HepG2 (cell line): ENCODE measurements around the gene CCSER1. TPM values are rescaled to one million over a fixed set of nuclear protein-coding genes. Genes with fewer than 3 reads are reported as not detected.

Experiments used
- ATAC-seq: fragments of 200-7000 bp; cut with Tn5 transposase; 3 replicates; pipeline ENCODE4 v1.9.1; 2020; ENCODE audit warnings: mild to moderate bottlenecking, moderate library complexity
- BruUV-seq: library from RNA; stranded (reverse); fragments of 400-500 nt; replicated peaks from 2 replicates; lab custom pipeline; 2021; lab: Mats Ljungman, UMichigan
- CTCF ChIA-PET: fragments of 300-600 bp; formaldehyde crosslinking; extraction: SDS; loops from one replicate; lab custom pipeline; 2021; ENCODE audit warnings: low total read pairs, inconsistent platforms, low intra/inter-chr PET ratio; lab: Yijun Ruan, JAX
- POLR2A ChIA-PET: fragments of 350-600 bp; sonication (Branson Sonifier 250); formaldehyde crosslinking; loops from one replicate; lab custom pipeline; 2020; ENCODE audit warnings: antibody characterized with exemption, inconsistent platforms; lab: Yijun Ruan, JAX
- DNase-seq: peaks from one replicate; pipeline ENCODE4 v3.0.0-alpha.2; 2015; ENCODE audit warnings: low spot score
- FAIRE-seq: peaks from 3 replicates; lab custom pipeline; 2011; peaks lifted over from hg19 to GRCh38; lab: Jason Lieb, UNC
- H2AFZ ChIP-seq: one replicate; pipeline ENCODE4 v1.6.1; 2011; ENCODE audit warnings: low read length, inconsistent platforms
- H3K27ac ChIP-seq: fragments of 300-600 bp; 3 replicates; pipeline ENCODE4 v1.8.0; 2011; ENCODE audit warnings: mixed run types, mild to moderate bottlenecking, mixed read lengths, low read length, inconsistent platforms; ENCODE audit not compliant: insufficient read depth; ENCODE audit errors: extremely low read length
- H3K27me3 ChIP-seq, 2 experiments: fragments of 200-600 bp in 1 of 2; 2 replicates in 1 of 2; 3 replicates in 1 of 2; pipeline versions ENCODE4 v1.6.0 to v1.8.0; 2011; ENCODE audit warnings: low read length in 2 of 2, mild to moderate bottlenecking in 2 of 2, moderate library complexity in 2 of 2, inconsistent platforms in 1 of 2; ENCODE audit not compliant: insufficient read depth in 2 of 2, control insufficient read depth in 1 of 2
- H3K36me3 ChIP-seq, 2 experiments: fragments of 200-600 bp in 1 of 2; replicated peaks in 1 of 2; 2 replicates in 1 of 2; 3 replicates in 1 of 2; pipeline versions ENCODE4 v1.5.1 to v1.8.0; 2011; ENCODE audit warnings: low read length in 2 of 2, inconsistent platforms in 1 of 2; ENCODE audit not compliant: insufficient read depth in 2 of 2, control insufficient read depth in 1 of 2
- H3K4me1 ChIP-seq: 2 replicates; pipeline ENCODE4 v1.5.1; 2012; ENCODE audit warnings: low read length, inconsistent platforms; ENCODE audit not compliant: insufficient read depth
- H3K4me2 ChIP-seq: 2 replicates; pipeline ENCODE4 v1.6.0; 2011; ENCODE audit warnings: low read depth, low read length, inconsistent platforms
- H3K4me3 ChIP-seq, 3 experiments: fragments of 200-600 bp in 1 of 3; sonication (generic), shearing (Covaris generic) in 1 of 3; replicated peaks in 1 of 3; 2 replicates each; pipeline ENCODE4 v1.5.1; 2011 to 2016; ENCODE audit warnings: low read length in 3 of 3, inconsistent platforms in 2 of 3, low read depth in 2 of 3, mild to moderate bottlenecking in 2 of 3, control low read depth in 1 of 3, mixed read lengths in 1 of 3; ENCODE audit not compliant: insufficient read depth in 1 of 3
- H3K79me2 ChIP-seq: one replicate; pipeline ENCODE4 v1.6.1; 2011; ENCODE audit warnings: low read length, inconsistent platforms; ENCODE audit not compliant: insufficient read depth
- H3K9ac ChIP-seq: 2 replicates; pipeline ENCODE4 v1.6.0; 2011; ENCODE audit warnings: mild to moderate bottlenecking, low read depth, low read length, inconsistent platforms; ENCODE audit not compliant: insufficient read depth
- H3K9me3 ChIP-seq: 2 replicates; pipeline ENCODE4 v1.5.1; 2012; ENCODE audit warnings: mild to moderate bottlenecking, low read length
- H4K20me1 ChIP-seq: 2 replicates; pipeline ENCODE4 v1.6.0; 2011; ENCODE audit warnings: inconsistent platforms, mild to moderate bottlenecking, low read length, moderate library complexity; ENCODE audit not compliant: insufficient read depth
- CREM ChIP-seq, 2 experiments: sonication (generic) in 1 of 2; formaldehyde crosslinking in 1 of 2; IDR thresholded peaks; 2 replicates each; pipeline versions ENCODE4 v1.4.0 to v1.6.1; 2016 to 2020; ENCODE audit warnings: antibody characterized with exemption in 1 of 2, mild to moderate bottlenecking in 1 of 2, missing genetic modification reagents in 1 of 2
- DPF2 ChIP-seq: sonication (generic); formaldehyde crosslinking; IDR thresholded peaks from 2 replicates; pipeline ENCODE4 v1.4.0; 2020; ENCODE audit warnings: mild to moderate bottlenecking, low read depth, missing genetic modification reagents, borderline replicate concordance
- FOXK1 ChIP-seq: sonication (generic); formaldehyde crosslinking; IDR thresholded peaks from 2 replicates; pipeline ENCODE4 v1.4.0; 2020; ENCODE audit warnings: low read depth, missing genetic modification reagents, borderline replicate concordance
- ISL2 ChIP-seq: sonication (generic); formaldehyde crosslinking; IDR thresholded peaks from 2 replicates; pipeline ENCODE4 v1.5.0; 2020; ENCODE audit warnings: missing genetic modification reagents
- MYNN ChIP-seq: sonication (generic); formaldehyde crosslinking; IDR thresholded peaks from 2 replicates; pipeline ENCODE4 v1.4.0; 2020; ENCODE audit warnings: mild to moderate bottlenecking, low read depth, missing genetic modification reagents
- RAD51 ChIP-seq: fragments of 450-650 bp; IDR thresholded peaks from 2 replicates; pipeline ENCODE4 v1.6.1; 2016; ENCODE audit warnings: borderline replicate concordance
- TP53 ChIP-seq: sonication (generic); formaldehyde crosslinking; conservative IDR thresholded peaks from 2 replicates; pipeline ENCODE4 v1.4.0; 2020; ENCODE audit warnings: missing genetic modification reagents
- ZNF614 ChIP-seq: IDR thresholded peaks from 2 replicates; pipeline ENCODE4 v1.6.1; 2018; ENCODE audit warnings: missing biosample characterization, missing genetic modification reagents, inconsistent platforms, borderline replicate concordance
- ZNF615 ChIP-seq: sonication (generic); formaldehyde crosslinking; IDR thresholded peaks from 2 replicates; pipeline ENCODE4 v1.5.0; 2020; ENCODE audit warnings: mild to moderate bottlenecking, missing genetic modification reagents, borderline replicate concordance
- ZNF720 ChIP-seq: sonication (generic); formaldehyde crosslinking; IDR thresholded peaks from 2 replicates; pipeline ENCODE4 v1.4.0; 2020; ENCODE audit warnings: missing genetic modification reagents
- WGBS: methylation state at CpG from one replicate; pipeline ENCODE4 v1.1.6; 2017; ENCODE audit warnings: low lambda C conversion rate; 5-methylcytosine and 5-hydroxymethylcytosine counted together
- in situ Hi-C: cut with HindIII; loops from 2 replicates; pipeline ENCODE4 v1.10.0; 2017; ENCODE audit warnings: low pct_unique_long_range_greater_than_20kb; ENCODE audit not compliant: extremely low pct_ligation_motif_present
- intact Hi-C: fragments of 100-400 bp; cut with micrococcal nuclease; formaldehyde crosslinking; loops from one replicate; pipeline ENCODE4 v1.10.0; 2022; ENCODE audit not compliant: unreplicated experiment
- polyA plus RNA-seq, 8 experiments: library from polyadenylated mRNA; depleted of rRNA in 3 of 8; stranded (reverse) in 7 of 8; unstranded in 1 of 8; fragments of >200 nt; fragmentation: Illumina TruSeq in 4 of 8; extraction: Trizol in 4 of 8; gene quantifications; 2 replicates each; pipeline versions ENCODE4 v1.2.1 to v1.2.3, GENCODE V29; 2011 to 2016; ENCODE audit warnings: low read depth in 4 of 8, missing spikeins in 1 of 8, mixed read lengths in 1 of 8; ENCODE audit not compliant: insufficient read depth in 1 of 8
- total RNA-seq, 5 experiments: library from RNA; depleted of rRNA; stranded (reverse); fragments of >200 nt; fragmentation: Illumina TruSeq; extraction: Trizol; gene quantifications; 2 replicates each; pipeline ENCODE4 v1.2.3, GENCODE V29; 2016; ENCODE audit warnings: low read depth in 1 of 5
- TF ChIP-seq, protein P1 (sequence below): sonication (generic); formaldehyde crosslinking; conservative IDR thresholded peaks from 2 replicates; pipeline ENCODE4 v1.4.0; 2020; ENCODE audit warnings: missing genetic modification reagents

Gene CCSER1
- total and polyA plus RNA-seq, 2 of the 13 experiments (the other 11 are each of a cell fraction or from before 2014, with no cell fraction given): not detected

DNA sequence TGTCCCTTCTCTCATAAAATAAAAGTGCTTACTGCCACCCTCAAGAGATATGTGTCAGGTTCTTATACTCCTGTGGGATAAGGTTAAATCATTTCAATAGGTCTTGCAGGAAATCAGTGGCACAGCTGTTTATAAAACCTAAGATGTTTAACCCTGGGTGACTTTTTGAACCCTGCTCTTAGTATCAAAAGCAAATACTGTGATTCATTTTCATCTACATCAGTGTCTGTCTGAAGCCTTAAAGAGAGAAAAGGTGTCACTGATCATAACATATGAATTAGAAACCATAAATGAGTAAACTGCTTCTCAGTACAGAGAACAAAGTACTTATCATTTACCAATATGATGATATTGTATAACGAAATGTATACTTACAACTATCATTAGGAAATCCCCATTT is 59.0 kb downstream of the CCSER1 start:
- no TSS peak for BruUV-seq
- FAIRE-seq: no peak
- H3K4me2 ChIP-seq: no peak overlapping the region

DNA sequence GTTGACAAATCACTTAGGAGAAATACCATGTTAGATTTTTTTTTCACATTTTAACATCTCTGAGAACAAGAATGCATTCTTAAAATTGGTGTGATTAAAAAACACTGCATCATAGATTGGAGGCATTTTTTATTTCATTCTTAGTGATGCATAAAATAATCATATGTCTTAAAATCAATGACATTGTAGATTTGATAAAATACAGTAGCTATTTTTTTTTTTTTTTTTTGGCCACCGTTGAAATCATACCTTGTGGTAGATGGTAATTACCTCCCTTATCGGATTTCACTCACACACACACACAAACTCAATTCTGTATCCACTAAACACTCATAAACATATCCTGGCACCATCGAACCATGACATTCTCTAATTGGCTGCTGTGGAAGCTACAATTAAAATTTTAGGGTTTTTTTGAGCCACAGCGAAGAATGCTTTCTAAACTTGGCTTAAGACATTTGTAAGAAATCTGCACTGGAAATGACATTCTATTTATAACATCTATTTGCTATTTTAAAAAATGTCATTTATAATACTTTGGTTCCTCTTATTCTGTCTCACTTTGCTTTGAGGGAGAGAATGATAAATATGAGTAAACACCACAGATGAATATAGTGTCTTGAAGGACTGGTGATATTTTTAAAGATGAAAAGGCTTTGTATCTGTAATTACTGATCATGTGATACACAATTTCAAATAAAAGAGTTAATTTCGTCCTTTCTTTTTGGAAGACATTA is 60.1 kb downstream of the CCSER1 start:
- ATAC-seq: no peak
- TF ChIP-seq TP53: no peak
- no peak for TF ChIP-seq CREM (IDR thresholded peaks at IDR 0.05)
- TF ChIP-seq CREM (CRISPR knock-in tag; IDR thresholded peaks at IDR 0.05): no peak
- no peak for TF ChIP-seq ISL2
- no peak for TF ChIP-seq RAD51
- no peak for TF ChIP-seq ZNF614
- TF ChIP-seq MYNN: no peak
- TF ChIP-seq DPF2: no peak
- TF ChIP-seq ZNF615 (CRISPR knock-in tag): no peak
- no peak for TF ChIP-seq ZNF720

More for the DNA sequence above, 59.0 kb downstream of the CCSER1 start:
- Histone ChIP-seq H3K4me3 (no peak overlapping the region), H3K9ac (no peak overlapping the region), H3K36me3 (no peaks in the 10 kb centered on the region), H3K27me3 (no peaks in the 10 kb centered on the region), H3K4me1 (no peaks in the 10 kb centered on the region), H3K79me2 (no peaks in the 10 kb centered on the region), H4K20me1 (no peaks in the 10 kb centered on the region), H2AFZ (no peak overlapping the region), H3K9me3 (no peaks in the 10 kb centered on the region), H3K27ac (no peak overlapping the region)
- CTCF ChIA-PET: no interaction called here
- no peak for DNase-seq
- in situ Hi-C loops: no loop called here
- TF ChIP-seq, protein P1, sequence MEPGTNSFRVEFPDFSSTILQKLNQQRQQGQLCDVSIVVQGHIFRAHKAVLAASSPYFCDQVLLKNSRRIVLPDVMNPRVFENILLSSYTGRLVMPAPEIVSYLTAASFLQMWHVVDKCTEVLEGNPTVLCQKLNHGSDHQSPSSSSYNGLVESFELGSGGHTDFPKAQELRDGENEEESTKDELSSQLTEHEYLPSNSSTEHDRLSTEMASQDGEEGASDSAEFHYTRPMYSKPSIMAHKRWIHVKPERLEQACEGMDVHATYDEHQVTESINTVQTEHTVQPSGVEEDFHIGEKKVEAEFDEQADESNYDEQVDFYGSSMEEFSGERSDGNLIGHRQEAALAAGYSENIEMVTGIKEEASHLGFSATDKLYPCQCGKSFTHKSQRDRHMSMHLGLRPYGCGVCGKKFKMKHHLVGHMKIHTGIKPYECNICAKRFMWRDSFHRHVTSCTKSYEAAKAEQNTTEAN (CRISPR knock-in tag): no peak
- no peak for TF ChIP-seq FOXK1
- WGBS: 0% methylated on average over 1 of the region's 1 CpG
- ATAC-seq: no peak
- POLR2A ChIA-PET: no interaction called here
- intact Hi-C loops: no loop called here

More for the DNA sequence above, 60.1 kb downstream of the CCSER1 start:
- ChIA-PET POLR2A (no interaction called here), CTCF (no interaction called here)
- no peak for DNase-seq
- H3K36me3 ChIP-seq: no peaks in the 10 kb centered on the region
- H2AFZ ChIP-seq: no peak overlapping the region
- H3K79me2 ChIP-seq: no peaks in the 10 kb centered on the region
- no peaks in the 10 kb centered on the region for H3K9me3 ChIP-seq
- no peaks in the 10 kb centered on the region for H4K20me1 ChIP-seq
- WGBS: 2% methylated on average over 5 of the region's 5 CpGs
- no peak overlapping the region for H3K4me2 ChIP-seq
- intact Hi-C loops (no loop called here), in situ Hi-C loops (no loop called here)
- no peak overlapping the region for H3K4me3 ChIP-seq
- no peaks in the 10 kb centered on the region for H3K27me3 ChIP-seq
- no TSS peak for BruUV-seq
- H3K9ac ChIP-seq: no peak overlapping the region
- FAIRE-seq: no peak
- no peaks in the 10 kb centered on the region for H3K4me1 ChIP-seq
- no peak overlapping the region for H3K27ac ChIP-seq
